HUES6 (cell line): Measurements from ENCODE around the gene THYN1.

Experiments used
- H3K27ac ChIP-seq: 2 replicates; pipeline ENCODE4 v1.7.0; 2013; ENCODE audit warnings: low read depth, mild to moderate bottlenecking, low read length, inconsistent platforms
- H3K27me3 ChIP-seq: 2 replicates; pipeline ENCODE4 v1.6.1; 2013; ENCODE audit warnings: low read length; ENCODE audit not compliant: control insufficient read depth, insufficient read depth
- H3K36me3 ChIP-seq: 2 replicates; pipeline ENCODE4 v1.6.1; 2013; ENCODE audit warnings: low read length; ENCODE audit not compliant: control insufficient read depth, insufficient read depth
- H3K4me1 ChIP-seq: 2 replicates; pipeline ENCODE4 v1.6.1; 2013; ENCODE audit warnings: low read length; ENCODE audit not compliant: control insufficient read depth, insufficient read depth
- H3K4me3 ChIP-seq: 2 replicates; pipeline ENCODE4 v1.5.1; 2013; ENCODE audit warnings: low read depth, low read length
- H3K9ac ChIP-seq: one replicate; pipeline ENCODE4 v1.6.1; 2013; ENCODE audit warnings: mild to moderate bottlenecking, low read length
- H3K9me3 ChIP-seq: 2 replicates; pipeline ENCODE4 v1.6.1; 2013; ENCODE audit warnings: low read depth, low read length; ENCODE audit not compliant: control insufficient read depth, insufficient read depth

THYN1 gene

DNA sequence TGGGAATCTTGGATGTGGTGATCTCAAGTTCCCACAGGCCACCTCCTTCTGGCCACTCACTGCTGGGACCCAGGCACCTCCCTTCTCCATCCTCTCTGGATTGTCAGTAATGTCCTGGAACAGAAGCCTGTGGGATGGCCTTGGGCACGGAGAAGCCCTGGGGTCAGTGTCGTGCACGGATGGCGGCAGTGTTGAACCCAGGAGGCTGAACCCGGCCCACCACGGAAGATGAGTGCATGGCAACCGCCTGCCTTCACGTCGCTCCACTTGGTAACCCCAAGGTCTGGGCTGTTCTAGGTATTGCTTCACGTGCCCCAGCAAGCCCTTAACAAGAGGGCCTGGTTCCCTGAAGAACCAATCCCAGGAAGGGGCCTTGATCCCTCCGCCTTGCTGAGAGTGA lies 7.1 kb downstream of the THYN1 start:
- no peak overlapping the region for H3K9ac ChIP-seq
- no peak overlapping the region for H3K4me3 ChIP-seq
- peaks cover 90% of the 10 kb centered on the region for H3K36me3 ChIP-seq
- H3K4me1 ChIP-seq = no peaks in the 10 kb centered on the region
- no peaks in the 10 kb centered on the region for H3K27me3 ChIP-seq
- no peaks in the 10 kb centered on the region for H3K9me3 ChIP-seq
- H3K27ac ChIP-seq = no peak overlapping the region

GRCh38 chr11:134245434-134245833 lies 7.7 kb downstream of the THYN1 start:
- H3K4me1 ChIP-seq = no peaks in the 10 kb centered on the region
- no peaks in the 10 kb centered on the region for H3K9me3 ChIP-seq
- no peak overlapping the region for H3K9ac ChIP-seq
- peaks cover 86% of the 10 kb centered on the region for H3K36me3 ChIP-seq
- H3K27me3 ChIP-seq = no peaks in the 10 kb centered on the region
- H3K4me3 ChIP-seq = no peak overlapping the region
- no peak overlapping the region for H3K27ac ChIP-seq

DNA sequence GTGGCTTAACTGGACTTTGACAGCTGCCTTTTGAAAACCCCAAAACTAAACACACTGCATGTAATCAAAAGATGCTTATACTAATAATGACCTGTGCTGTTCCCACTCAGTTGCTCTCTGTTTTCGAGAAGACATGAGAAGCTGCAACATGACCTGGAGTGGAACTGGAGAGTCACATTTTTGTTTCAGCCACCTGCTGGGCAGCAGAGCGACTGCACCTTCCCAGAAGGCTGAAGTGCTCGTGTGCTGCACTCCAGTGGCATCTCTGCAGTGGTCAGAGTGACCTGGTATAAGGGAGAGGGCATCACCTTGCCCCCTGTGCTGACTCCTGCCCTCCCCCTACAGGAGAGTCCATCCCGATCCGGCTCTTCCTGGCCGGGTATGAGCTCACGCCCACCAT lies 8.6 kb downstream of the THYN1 start:
- peaks cover 84% of the 10 kb centered on the region for H3K36me3 ChIP-seq
- no peaks in the 10 kb centered on the region for H3K9me3 ChIP-seq
- no peaks in the 10 kb centered on the region for H3K4me1 ChIP-seq
- no peaks in the 10 kb centered on the region for H3K27me3 ChIP-seq
- no peak overlapping the region for H3K27ac ChIP-seq
- no peak overlapping the region for H3K4me3 ChIP-seq
- no peak overlapping the region for H3K9ac ChIP-seq

- no peak overlapping the region for H3K4me3 ChIP-seq
- H3K9ac ChIP-seq = no peak overlapping the region
- no peaks in the 10 kb centered on the region for H3K4me1 ChIP-seq
- H3K36me3 ChIP-seq = peaks cover 78% of the 10 kb centered on the region
- no peak overlapping the region for H3K27ac ChIP-seq
- no peaks in the 10 kb centered on the region for H3K9me3 ChIP-seq
- H3K27me3 ChIP-seq = no peaks in the 10 kb centered on the region
Observed at GRCh38 chr11:134243913-134244312, 9.2 kb downstream of the THYN1 start.

GRCh38 chr11:134242376-134242775 lies 10.8 kb downstream of the THYN1 start:
- H3K9ac ChIP-seq = no peak overlapping the region

DNA sequence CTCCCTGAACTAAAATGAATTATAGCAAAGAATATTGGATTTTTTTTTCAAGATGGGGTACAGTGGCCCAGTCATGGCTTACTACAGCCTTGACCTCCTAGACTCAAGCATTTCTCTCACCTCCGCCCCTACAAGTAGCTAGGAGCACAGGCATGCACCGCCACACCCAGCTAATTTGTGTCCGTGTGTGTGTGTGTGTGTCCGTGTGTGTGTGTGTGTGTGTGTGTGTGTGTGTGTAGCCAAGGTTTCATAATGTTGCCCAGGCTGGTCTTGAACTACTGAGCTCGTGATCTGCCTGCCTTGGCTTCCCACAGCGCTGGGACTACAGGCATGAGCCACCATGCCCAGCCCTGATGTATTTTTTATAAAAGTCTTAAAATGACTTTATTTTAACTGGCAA lies 12.6 kb downstream of the THYN1 start:
- H3K9me3 ChIP-seq = no peaks in the 10 kb centered on the region
- no peak overlapping the region for H3K27ac ChIP-seq
- H3K27me3 ChIP-seq = no peaks in the 10 kb centered on the region
- H3K9ac ChIP-seq = no peak overlapping the region
- no peaks in the 10 kb centered on the region for H3K4me1 ChIP-seq
- H3K4me3 ChIP-seq = no peak overlapping the region
- H3K36me3 ChIP-seq = peaks cover 46% of the 10 kb centered on the region

More at GRCh38 chr11:134242376-134242775, 10.8 kb downstream of the THYN1 start:
- no peak overlapping the region for H3K27ac ChIP-seq
- peaks cover 62% of the 10 kb centered on the region for H3K36me3 ChIP-seq
- H3K27me3 ChIP-seq = no peaks in the 10 kb centered on the region
- H3K9me3 ChIP-seq = no peaks in the 10 kb centered on the region
- no peaks in the 10 kb centered on the region for H3K4me1 ChIP-seq
- no peak overlapping the region for H3K4me3 ChIP-seq

DNA sequence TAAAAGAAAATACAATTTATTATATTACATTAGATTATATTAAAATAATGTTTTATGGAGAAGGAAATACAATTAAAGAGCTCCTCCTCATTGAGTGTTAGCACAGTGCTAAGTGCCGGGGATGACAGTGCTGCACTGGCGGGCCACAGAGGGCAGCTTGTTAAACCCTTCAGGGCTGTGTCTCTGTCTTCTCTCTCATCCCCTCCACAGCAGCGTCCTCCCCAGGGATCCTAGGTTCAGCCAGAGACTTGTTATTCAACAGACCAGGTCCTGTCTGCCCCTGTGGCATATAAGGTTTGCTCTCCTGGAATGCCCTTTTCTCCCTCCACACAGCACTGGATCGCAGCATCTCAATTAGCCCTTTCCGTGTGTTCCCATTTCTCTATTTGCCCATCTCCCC lies 14.2 kb downstream of the THYN1 start:
- H3K4me3 ChIP-seq = no peak overlapping the region

GRCh38 chr11:134237557-134237922 lies 15.6 kb downstream of the THYN1 start:
- no peak overlapping the region for H3K4me3 ChIP-seq
- no peaks in the 10 kb centered on the region for H3K27me3 ChIP-seq
- no peak overlapping the region for H3K9ac ChIP-seq
- H3K4me1 ChIP-seq = no peaks in the 10 kb centered on the region
- H3K27ac ChIP-seq = no peak overlapping the region
- H3K9me3 ChIP-seq = no peaks in the 10 kb centered on the region
- peaks cover 18% of the 10 kb centered on the region for H3K36me3 ChIP-seq

More for the DNA sequence above, 14.2 kb downstream of the THYN1 start:
- no peak overlapping the region for H3K27ac ChIP-seq
- no peak overlapping the region for H3K9ac ChIP-seq
- no peaks in the 10 kb centered on the region for H3K4me1 ChIP-seq
- no peaks in the 10 kb centered on the region for H3K27me3 ChIP-seq
- H3K36me3 ChIP-seq = peaks cover 31% of the 10 kb centered on the region
- H3K9me3 ChIP-seq = no peaks in the 10 kb centered on the region

DNA sequence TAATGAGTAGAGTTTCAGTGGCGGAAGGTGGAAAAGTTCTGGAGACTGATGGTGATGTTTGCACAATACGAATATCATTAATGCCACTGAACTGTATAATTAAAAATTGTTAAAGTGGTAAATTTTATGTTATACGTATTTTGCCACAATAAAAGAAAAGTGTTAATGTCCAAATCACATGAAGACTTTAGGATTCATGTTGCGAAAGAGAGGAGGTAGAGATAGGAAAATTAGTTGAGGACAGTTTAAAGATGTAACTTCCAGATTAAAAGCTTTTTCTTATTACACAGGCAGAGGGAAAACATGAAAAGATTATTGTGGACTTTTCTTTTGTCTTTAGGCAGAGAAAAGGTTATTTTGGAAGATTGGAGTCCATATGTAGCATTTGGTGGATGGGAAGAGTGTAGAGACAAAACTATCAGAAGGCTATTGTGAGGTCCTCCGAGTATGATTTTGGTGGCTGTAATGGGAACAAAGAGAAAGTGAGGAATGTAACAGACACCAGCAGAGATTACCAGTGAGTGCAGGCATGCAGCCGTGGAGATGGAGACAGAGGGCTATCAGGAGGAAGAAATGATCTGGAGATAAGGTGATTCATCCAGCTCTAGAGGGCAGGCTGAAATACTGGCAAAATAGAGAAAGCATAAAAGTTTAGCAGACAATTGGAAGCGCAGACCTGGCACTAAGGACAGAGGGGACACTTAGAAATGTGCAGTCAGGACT lies 16.2 kb downstream of the THYN1 start:
- H3K27ac ChIP-seq = no peak overlapping the region
- no peaks in the 10 kb centered on the region for H3K27me3 ChIP-seq
- H3K9me3 ChIP-seq = no peaks in the 10 kb centered on the region
- H3K4me3 ChIP-seq = no peak overlapping the region
- H3K9ac ChIP-seq = no peak overlapping the region
- no peaks in the 10 kb centered on the region for H3K4me1 ChIP-seq
- H3K36me3 ChIP-seq = peaks cover 16% of the 10 kb centered on the region

- Histone ChIP-seq H3K9me3 (no peaks in the 10 kb centered on the region), H3K4me1 (no peaks in the 10 kb centered on the region), H3K27me3 (no peaks in the 10 kb centered on the region), H3K36me3 (peaks cover 6% of the 10 kb centered on the region; the same call in 1 of the 2 replicates), H3K9ac (no peak overlapping the region), H3K4me3 (no peak overlapping the region), H3K27ac (no peak overlapping the region)
Observed at GRCh38 chr11:134235399-134235798, 17.8 kb downstream of the THYN1 start.

DNA sequence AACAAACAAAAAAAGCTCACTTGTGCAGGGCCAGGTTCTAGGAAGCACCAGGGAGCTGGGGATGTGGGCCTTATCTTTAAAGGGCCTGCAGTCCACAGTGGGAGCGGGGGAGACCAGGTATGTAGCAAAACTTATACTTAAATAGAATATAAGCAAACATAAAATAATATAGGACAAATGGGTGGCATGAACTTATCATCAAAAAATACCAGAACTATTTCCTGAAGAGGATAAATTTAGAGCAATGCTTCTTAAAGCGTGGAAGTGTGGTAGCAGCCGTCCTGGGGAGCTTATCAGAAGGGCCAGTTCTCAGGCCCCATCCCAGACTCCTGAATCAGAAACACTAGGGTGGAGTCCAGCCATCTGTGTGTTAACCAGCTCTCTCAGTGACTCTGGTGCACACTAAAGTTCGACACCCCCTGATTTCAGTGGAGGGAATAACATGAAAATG lies 19.4 kb downstream of the THYN1 start:
- no peak overlapping the region for H3K9ac ChIP-seq
- no peaks in the 10 kb centered on the region for H3K4me1 ChIP-seq

More for the DNA sequence above, 19.4 kb downstream of the THYN1 start:
- no peaks in the 10 kb centered on the region for H3K36me3 ChIP-seq
- no peak overlapping the region for H3K4me3 ChIP-seq
- H3K27me3 ChIP-seq = no peaks in the 10 kb centered on the region
- no peak overlapping the region for H3K27ac ChIP-seq
- H3K9me3 ChIP-seq = no peaks in the 10 kb centered on the region
